ENCODE measurements around the gene GVQW3.
A peak's percentile ranks its signal among the peaks of the same experiment; 100 is the strongest.
"Not testable (repeated sequence)": the region's sequence is repeated elsewhere in the genome, so short reads cannot be mapped to it uniquely, and the experiment has no call there.

Gene GVQW3

GRCh38 chr11:76391021-76391420 lies 9.9 kb downstream of the GVQW3 start:
- no peak for DNase-seq

GRCh38 chr11:76391811-76392475 lies 10.8 kb downstream of the GVQW3 start:
- no peak for DNase-seq

GRCh38 chr11:76392870-76393269 lies 11.7 kb downstream of the GVQW3 start:
- DNase-seq: no peak

GRCh38 chr11:76394411-76394810 lies 13.3 kb downstream of the GVQW3 start:
- no peak for DNase-seq

- no peak for DNase-seq
Measured at GRCh38 chr11:76395296-76395695, 14.2 kb downstream of the GVQW3 start.

GRCh38 chr11:76397383-76397782 lies 16.3 kb downstream of the GVQW3 start:
- DNase-seq: no peak

GRCh38 chr11:76400967-76401366 lies 19.8 kb downstream of the GVQW3 start:
- DNase-seq: no peak

GRCh38 chr11:76401484-76401883 lies 20.4 kb downstream of the GVQW3 start:
- DNase-seq: not testable (repeated sequence)

- no peak for DNase-seq
Measured at GRCh38 chr11:76406359-76406758, 25.2 kb downstream of the GVQW3 start.

GRCh38 chr11:76408171-76408965 lies 27.2 kb downstream of the GVQW3 start:
- no peak for DNase-seq

GRCh38 chr11:76410851-76411357 lies 29.8 kb downstream of the GVQW3 start:
- DNase-seq: no peak

GRCh38 chr11:76415073-76415472 lies 34.0 kb downstream of the GVQW3 start:
- DNase-seq: no peak

- no peak for DNase-seq
Measured at GRCh38 chr11:76419896-76420295, 38.8 kb downstream of the GVQW3 start.

GRCh38 chr11:76424379-76424778 lies 43.3 kb downstream of the GVQW3 start:
- DNase-seq: no peak

GRCh38 chr11:76424891-76425290 lies 43.8 kb downstream of the GVQW3 start:
- no peak for DNase-seq

GRCh38 chr11:76426660-76427059 lies 45.5 kb downstream of the GVQW3 start:
- no peak for DNase-seq

- no peak for DNase-seq
Measured at GRCh38 chr11:76436020-76436419, 54.9 kb downstream of the GVQW3 start.

- no peak for DNase-seq
Measured at GRCh38 chr11:76443268-76443980, 62.3 kb downstream of the GVQW3 start.

- DNase-seq: no peak
Measured at GRCh38 chr11:76444065-76444383, 62.9 kb downstream of the GVQW3 start.

GRCh38 chr11:76444384-76445120 lies 63.4 kb downstream of the GVQW3 start, which contains the start of gene EMSY:
Gene EMSY, plus strand, starts transcription at chr11:76445018. Its CDS starts 1,921 bp downstream, at chr11:76446939.
- peak; percentile 86 for DNase-seq

GRCh38 chr11:76445121-76446084 lies 64.3 kb downstream of the GVQW3 start:
- DNase-seq: peak; percentile 13

- DNase-seq: no peak
Measured at GRCh38 chr11:76448506-76448905, 67.4 kb downstream of the GVQW3 start.

Data from activated CD4-positive, alpha-beta T cell treated with anti-CD3 and anti-CD28 coated beads for 1 hour (primary cell).